NCI-H2227 (cell line): Measurements from ENCODE around the gene NSD2.
"Not testable (repeated sequence)": the region's sequence is repeated elsewhere in the genome, so short reads cannot be mapped to it uniquely, and the experiment has no call there.

ENCODE experiments used
- DNase-seq: peaks from one replicate; lab custom pipeline; 2025; ENCODE audit not compliant: unreplicated experiment; lab: John Stamatoyannopoulos, UW

The NSD2 gene

GRCh38 chr4:1896658-1896991, 25.4 kb downstream of the NSD2 start:
- DNase-seq, result no peak

GRCh38 chr4:1898007-1898406, 26.8 kb downstream of the NSD2 start:
- no peak for DNase-seq

- DNase-seq, result no peak
Measured at GRCh38 chr4:1898681-1899080, 27.5 kb downstream of the NSD2 start.

GRCh38 chr4:1899149-1900086, 28.2 kb downstream of the NSD2 start:
- DNase-seq, result peak; percentile 66

GRCh38 chr4:1900087-1900433, 28.9 kb downstream of the NSD2 start:
- DNase-seq, result peak; percentile 59

GRCh38 chr4:1900624-1901023, 29.4 kb downstream of the NSD2 start:
- DNase-seq, result no peak

- DNase-seq, result no peak
Measured at GRCh38 chr4:1901127-1901526, 29.9 kb downstream of the NSD2 start.

GRCh38 chr4:1902243-1902642, 31.1 kb downstream of the NSD2 start:
- DNase-seq, result no peak

- no peak for DNase-seq
Measured at GRCh38 chr4:1903035-1903434, 31.8 kb downstream of the NSD2 start.

- DNase-seq, result no peak
Measured at GRCh38 chr4:1904042-1904441, 32.8 kb downstream of the NSD2 start.

- no peak for DNase-seq
Measured at GRCh38 chr4:1907848-1908525, 36.8 kb downstream of the NSD2 start.

GRCh38 chr4:1909696-1910095, 38.5 kb downstream of the NSD2 start:
- not testable (repeated sequence) for DNase-seq

- peak; percentile 35 for DNase-seq
Measured at GRCh38 chr4:1910643-1911042, 39.5 kb downstream of the NSD2 start.

- DNase-seq, result not testable (repeated sequence)
Measured at GRCh38 chr4:1911316-1911715, 40.1 kb downstream of the NSD2 start.

GRCh38 chr4:1922821-1923220, 51.6 kb downstream of the NSD2 start:
- DNase-seq, result no peak

- DNase-seq, result no peak
Measured at GRCh38 chr4:1927675-1928074, 56.5 kb downstream of the NSD2 start.

- no peak for DNase-seq
Measured at GRCh38 chr4:1928356-1929239, 57.4 kb downstream of the NSD2 start.

- no peak for DNase-seq
Measured at GRCh38 chr4:1932736-1933135, 61.5 kb downstream of the NSD2 start.

- no peak for DNase-seq
Measured at GRCh38 chr4:1933700-1934099, 62.5 kb downstream of the NSD2 start.

- DNase-seq, result no peak
Measured at GRCh38 chr4:1937550-1937949, 66.4 kb downstream of the NSD2 start.

- no peak for DNase-seq
Measured at GRCh38 chr4:1938027-1938426, 66.8 kb downstream of the NSD2 start.
